ENCODE data around the gene OLFML2A.
"Not testable (repeated sequence)": the region's sequence is repeated elsewhere in the genome, so short reads cannot be mapped to it uniquely, and the experiment has no call there.

OLFML2A gene

DNA sequence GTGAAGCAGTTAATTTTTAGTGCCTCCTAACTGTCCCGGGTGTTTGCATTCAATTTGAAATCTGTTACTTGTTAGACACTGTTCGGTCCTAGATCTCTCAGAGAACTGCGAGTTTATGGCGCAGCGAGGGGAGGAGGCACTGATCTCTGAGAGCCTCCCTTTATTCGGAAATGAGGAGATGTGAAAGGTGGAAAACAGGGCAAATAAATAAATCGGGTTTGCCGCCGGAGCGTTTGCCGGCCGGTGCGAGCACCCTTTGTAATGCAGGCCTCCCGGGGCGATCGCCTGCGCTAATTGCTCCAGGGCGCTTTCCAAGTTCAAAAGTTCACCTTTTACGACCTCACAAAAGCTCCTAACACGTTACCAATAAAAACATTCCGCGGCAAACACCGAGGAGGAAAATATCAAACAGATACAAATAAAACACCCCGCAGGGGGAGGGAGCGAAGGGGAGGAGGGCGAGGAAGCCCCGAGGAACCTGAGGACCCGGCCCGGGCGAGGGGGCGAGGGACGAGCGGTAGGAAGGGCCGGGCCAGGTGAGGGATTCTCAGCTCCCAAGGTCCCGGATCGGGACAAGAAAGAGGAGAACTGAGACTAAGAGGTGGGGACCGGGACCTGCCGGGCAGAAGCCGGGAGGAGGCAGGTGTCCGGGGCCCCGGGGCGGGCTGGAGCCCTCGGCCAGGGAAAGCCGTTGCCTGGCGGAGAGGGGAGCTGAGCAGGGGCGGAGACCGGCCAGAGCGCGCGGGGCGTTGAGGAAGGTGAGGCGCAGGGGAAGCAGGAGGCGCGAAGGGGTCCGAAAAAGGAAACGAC lies 7.2 kb upstream of the OLFML2A start:
- CTCF ChIA-PET = interaction anchor here (0.6 to 9.5 kb wide), 3 partner anchors 9 to 84 kb away, joined by 3 to 244 read pairs (median 5); partner anchors contain the start of gene WDR38
- POLR2A ChIA-PET = interaction anchor here (0.8 to 4.2 kb wide), 7 partner anchors 11 to 154 kb away, joined by 3 to 24 read pairs (median 3); partner anchors contain the start of genes ARPC5L, RPL35 and WDR38
- TF ChIP-seq ZNF384 (IDR thresholded peaks at IDR 0.05) (no peak), L3MBTL2 (conservative IDR thresholded peaks at IDR 0.05) (peak; percentile 27; the same call in 1 of the 2 replicates), ARNT (IDR thresholded peaks at IDR 0.05) (peak; percentile 10; the same call in 1 of the 2 replicates), FOXM1 (IDR thresholded peaks at IDR 0.05; ENCODE audit: borderline replicate concordance) (no peak), TARDBP (IDR thresholded peaks at IDR 0.05) (no peak), LEF1 (IDR thresholded peaks at IDR 0.05; ENCODE audit: borderline replicate concordance) (peak; percentile 38; the same call in 1 of the 2 replicates), CTBP1 (IDR thresholded peaks at IDR 0.05; ENCODE audit: borderline replicate concordance) (peak; percentile 59; the same call in 1 of the 2 replicates)
- no peak for DNase-seq (ENCODE audit: extremely low spot score)

- TF ChIP-seq L3MBTL2 (conservative IDR thresholded peaks at IDR 0.05) (no peak), BHLHE40 (IDR thresholded peaks at IDR 0.05; ENCODE audit: borderline replicate concordance) (no peak), ZNF384 (IDR thresholded peaks at IDR 0.05) (no peak), SUZ12 (IDR thresholded peaks at IDR 0.05) (no peak), ARNT (IDR thresholded peaks at IDR 0.05) (no peak), LEF1 (IDR thresholded peaks at IDR 0.05; ENCODE audit: borderline replicate concordance) (no peak), CTBP1 (IDR thresholded peaks at IDR 0.05; ENCODE audit: borderline replicate concordance) (no peak)
- POLR2A ChIA-PET = interaction anchor here (0.6 to 4.2 kb wide), 13 partner anchors 8 to 471 kb away, joined by 3 to 24 read pairs (median 3); partner anchors contain the start of genes ARPC5L, HSPA5, RPL35 and WDR38
Measured at GRCh38 chr9:124770359-124771020, 6.4 kb upstream of the OLFML2A start.

DNA sequence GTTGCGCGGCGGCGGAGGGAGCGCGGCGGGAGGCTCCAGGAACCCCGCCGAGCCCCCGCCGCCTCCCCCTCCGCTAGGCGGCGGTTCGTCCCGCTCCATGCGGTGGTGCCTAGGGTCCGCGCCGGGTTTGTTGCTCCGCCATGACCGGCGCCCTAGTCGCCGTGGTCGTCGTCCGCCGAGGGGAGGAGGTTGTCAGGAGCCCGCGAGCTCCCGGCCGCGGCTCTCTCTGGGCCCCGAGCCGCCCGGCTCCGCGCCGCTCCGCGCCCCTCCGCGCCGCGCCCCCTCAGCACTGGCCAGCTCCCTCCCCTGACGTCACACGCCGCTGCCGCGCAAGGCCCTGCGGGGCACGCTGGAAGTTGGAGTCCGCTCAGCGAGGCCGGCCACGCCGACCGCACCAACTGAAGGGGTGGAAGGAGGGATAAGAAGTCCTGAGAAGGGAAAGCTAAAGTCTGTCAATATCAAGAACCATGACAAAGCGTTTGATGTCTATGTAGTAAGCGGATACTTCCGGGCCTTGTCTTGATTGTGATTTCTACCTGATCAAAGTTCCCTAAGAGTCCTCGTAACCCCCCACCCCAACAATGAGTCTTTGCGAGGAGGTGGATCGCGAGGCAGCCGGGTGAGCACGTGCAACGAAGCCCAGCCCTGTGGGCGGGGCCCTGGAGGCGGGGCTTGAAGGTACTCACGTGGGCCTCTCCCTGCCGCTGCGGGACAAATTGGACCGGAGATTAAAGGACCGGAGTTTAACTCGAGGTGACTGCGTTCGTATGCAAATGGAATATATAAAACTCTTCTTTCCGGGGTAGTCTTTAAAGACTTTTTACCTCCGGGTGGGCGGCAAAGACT lies 5.7 kb upstream of the OLFML2A start, which contains the start of gene NR6A1:
Gene NR6A1 (minus strand): TSS at position 291 of the 846 bp plus-strand sequence.
- DNase-seq (ENCODE audit: extremely low spot score) = peak; percentile 93
- ChIA-PET CTCF (interaction anchor here (0.7 to 9.5 kb wide), 5 partner anchors 53 to 406 kb away, joined by 3 to 244 read pairs (median 6); partner anchors contain the start of genes ARPC5L, RPL35 and WDR38), POLR2A (interaction anchor here (0.6 to 4.2 kb wide), 10 partner anchors 8 to 470 kb away, joined by 3 to 24 read pairs (median 4); partner anchors contain the start of genes ARPC5L, HSPA5, RPL35 and WDR38)
- TF ChIP-seq ELF4 (IDR thresholded peaks at IDR 0.05) = peak; percentile 49; the same call in 1 of the 2 replicates
- TF ChIP-seq HDGF (IDR thresholded peaks at IDR 0.05; ENCODE audit: borderline replicate concordance) = no peak
- peak; percentile 17; the same call in 1 of the 2 replicates for TF ChIP-seq CTBP1 (IDR thresholded peaks at IDR 0.05; ENCODE audit: borderline replicate concordance)
- TF ChIP-seq BHLHE40 (IDR thresholded peaks at IDR 0.05; ENCODE audit: borderline replicate concordance) = peak; percentile 94
- peak; percentile 77 for TF ChIP-seq L3MBTL2 (conservative IDR thresholded peaks at IDR 0.05)
- peak; percentile 73 for TF ChIP-seq FOXM1 (IDR thresholded peaks at IDR 0.05; ENCODE audit: borderline replicate concordance)

More at GRCh38 chr9:124770359-124771020, 6.4 kb upstream of the OLFML2A start:
- CTCF ChIA-PET = interaction anchor here (0.9 to 9.5 kb wide), 2 partner anchors 59 to 83 kb away, joined by 3 to 244 read pairs; partner anchors contain the start of gene WDR38
- DNase-seq (ENCODE audit: extremely low spot score) = peak; percentile 41

DNA sequence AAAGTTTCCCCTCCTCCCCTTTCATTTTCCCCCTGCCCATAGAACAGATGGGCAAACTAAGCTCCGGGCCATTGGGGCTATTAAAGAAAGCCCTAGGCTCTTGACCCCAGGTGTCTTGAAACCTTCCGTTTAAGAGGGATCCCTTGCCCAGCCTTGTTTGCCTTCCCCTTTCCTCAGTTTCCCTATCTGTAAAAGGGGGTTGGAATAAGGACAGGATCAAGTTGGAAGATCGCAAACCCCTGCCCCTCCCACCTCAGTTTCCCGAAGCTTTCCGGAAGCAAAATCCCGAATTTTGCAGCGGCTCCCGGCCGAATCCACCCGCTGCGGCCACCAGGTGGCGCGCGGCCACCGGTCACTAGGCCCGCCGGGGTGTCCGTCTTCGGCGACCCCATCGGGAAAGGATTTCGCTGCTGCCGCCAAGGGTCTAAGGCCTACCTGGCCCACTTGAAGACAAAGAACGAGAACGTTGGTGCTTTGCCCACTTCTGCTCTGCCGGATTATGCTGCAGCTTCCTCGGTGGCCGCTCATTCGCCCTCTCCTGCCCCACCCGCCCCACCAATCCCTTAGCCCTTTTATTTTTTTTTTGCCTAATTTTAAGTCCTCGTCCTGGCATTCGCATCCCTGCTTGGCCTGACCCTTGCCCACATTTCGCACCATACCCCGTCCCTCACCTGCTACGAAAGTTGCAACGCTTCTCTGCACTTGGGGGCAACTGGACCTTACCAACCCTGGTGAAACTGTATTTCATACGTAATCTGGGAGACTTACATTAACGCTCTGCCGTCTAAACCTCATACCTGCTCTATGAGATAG lies 4.9 kb upstream of the OLFML2A start:
- DNase-seq (ENCODE audit: extremely low spot score) = peak; percentile 73
- ChIA-PET CTCF (interaction anchor here (0.7 to 9.5 kb wide), 7 partner anchors 8 to 405 kb away, joined by 3 to 244 read pairs (median 4); partner anchors contain the start of genes ARPC5L, RPL35 and WDR38), POLR2A (interaction anchor here (1.6 to 4.2 kb wide), 4 partner anchors 40 to 90 kb away, joined by 6 to 24 read pairs (median 12); partner anchors contain the start of genes ARPC5L, RPL35 and WDR38)
- TF ChIP-seq FOXM1 (IDR thresholded peaks at IDR 0.05; ENCODE audit: borderline replicate concordance) (peak; percentile 18; the same call in 1 of the 2 replicates), ZNF384 (IDR thresholded peaks at IDR 0.05) (no peak), LEF1 (IDR thresholded peaks at IDR 0.05; ENCODE audit: borderline replicate concordance) (no peak), FOXK2 (IDR thresholded peaks at IDR 0.05) (no peak), ARNT (IDR thresholded peaks at IDR 0.05) (no peak), FOXA1 (IDR thresholded peaks at IDR 0.05) (no peak), HDGF (IDR thresholded peaks at IDR 0.05; ENCODE audit: borderline replicate concordance) (no peak), SP1 (IDR thresholded peaks at IDR 0.05) (no peak), L3MBTL2 (conservative IDR thresholded peaks at IDR 0.05) (peak; percentile 59; the same call in 1 of the 2 replicates), CTBP1 (IDR thresholded peaks at IDR 0.05; ENCODE audit: borderline replicate concordance) (no peak), SUZ12 (IDR thresholded peaks at IDR 0.05) (no peak), PKNOX1 (IDR thresholded peaks at IDR 0.05) (no peak), ELF4 (IDR thresholded peaks at IDR 0.05) (no peak), NFRKB (IDR thresholded peaks at IDR 0.05) (no peak), BHLHE40 (IDR thresholded peaks at IDR 0.05; ENCODE audit: borderline replicate concordance) (no peak), TARDBP (IDR thresholded peaks at IDR 0.05) (0 out of 2 replicates have a peak, but pooled peaks have one; percentile 54)

- CTCF ChIA-PET = interaction anchor here (1.2 to 9.5 kb wide), 4 partner anchors 9 to 81 kb away, joined by 3 to 244 read pairs (median 4); partner anchors contain the start of gene WDR38
- POLR2A ChIA-PET = interaction anchor here (0.7 to 4.2 kb wide), 3 partner anchors 80 to 89 kb away, joined by 3 to 24 read pairs (median 9); partner anchors contain the start of genes ARPC5L, RPL35 and WDR38
Measured at GRCh38 chr9:124772877-124773276, 4.1 kb upstream of the OLFML2A start.

More at GRCh38 chr9:124772877-124773276, 4.1 kb upstream of the OLFML2A start:
- DNase-seq (ENCODE audit: extremely low spot score) = not testable (repeated sequence)

Data from HEK293T (cell line).